GM23338 (cell line): Measurements from ENCODE around the gene KCNB1. TPM values are rescaled to one million over a fixed set of nuclear protein-coding genes. Genes with fewer than 3 reads are reported as not detected.

Source experiments
- ATAC-seq: fragments of 200-7000 bp; cut with Tn5 transposase; 3 replicates; pipeline ENCODE4 v1.9.1; 2020
- DNase-seq: peaks from one replicate; pipeline ENCODE4 v3.0.0-alpha.2; 2015; ENCODE audit warnings: low spot score
- H2AFZ ChIP-seq: fragments of 200-600 bp; sonication (generic); 2 replicates; pipeline ENCODE4 v1.8.0; 2016; ENCODE audit warnings: antibody characterized with exemption, mild to moderate bottlenecking, moderate library complexity
- H3F3A ChIP-seq: fragments of 200-600 bp; sonication (generic); replicated peaks from 2 replicates; pipeline ENCODE4 v1.8.0; 2017; ENCODE audit warnings: antibody characterized with exemption, mixed run types, low read depth
- H3K27ac ChIP-seq: fragments of 200-600 bp; sonication (generic); 2 replicates; pipeline ENCODE4 v1.6.1; 2016; ENCODE audit warnings: low read depth
- H3K27me3 ChIP-seq: fragments of 200-600 bp; sonication (generic); 2 replicates; pipeline ENCODE4 v1.8.0; 2016; ENCODE audit warnings: mild to moderate bottlenecking, mixed run types, moderate library complexity; ENCODE audit not compliant: insufficient read depth
- H3K36me3 ChIP-seq: fragments of 200-600 bp; sonication (generic); 2 replicates; pipeline ENCODE4 v1.8.0; 2016; ENCODE audit warnings: mild to moderate bottlenecking; ENCODE audit not compliant: insufficient read depth
- H3K4me1 ChIP-seq: fragments of 200-600 bp; sonication (generic); 2 replicates; pipeline ENCODE4 v1.8.0; 2016; ENCODE audit warnings: mild to moderate bottlenecking, moderate library complexity; ENCODE audit not compliant: insufficient read depth
- H3K4me2 ChIP-seq: fragments of 200-600 bp; sonication (generic); 2 replicates; pipeline ENCODE4 v1.7.1; 2017; ENCODE audit warnings: mixed run types
- H3K4me3 ChIP-seq: fragments of 200-600 bp; sonication (generic); 2 replicates; pipeline ENCODE4 v1.6.1; 2016; ENCODE audit warnings: mixed run types
- H3K79me2 ChIP-seq: fragments of 200-600 bp; sonication (generic); replicated peaks from 2 replicates; pipeline ENCODE4 v1.8.0; 2017; ENCODE audit warnings: mild to moderate bottlenecking; ENCODE audit not compliant: insufficient read depth
- H3K9me2 ChIP-seq: fragments of 200-600 bp; sonication (generic); 2 replicates; pipeline ENCODE4 v1.8.0; 2017; ENCODE audit not compliant: insufficient read depth
- H4K20me1 ChIP-seq: fragments of 200-600 bp; sonication (generic); replicated peaks from 2 replicates; pipeline ENCODE4 v1.8.0; 2017; ENCODE audit warnings: mild to moderate bottlenecking; ENCODE audit not compliant: insufficient read depth
- H3K27ac Mint-ChIP-seq: 2 replicates; pipeline ENCODE4 v1.8.0; 2020; ENCODE audit warnings: inconsistent platforms, mild to moderate bottlenecking, moderate library complexity, mixed read lengths
- H3K27me3 Mint-ChIP-seq: 3 replicates; pipeline ENCODE4 v1.8.0; 2022; ENCODE audit warnings: low read depth, mild to moderate bottlenecking, moderate library complexity, mixed read lengths, inconsistent platforms; ENCODE audit not compliant: insufficient read depth, poor library complexity
- H3K36me3 Mint-ChIP-seq: 3 replicates; pipeline ENCODE4 v1.8.0; 2021; ENCODE audit warnings: low read depth, mild to moderate bottlenecking, inconsistent platforms, moderate library complexity, mixed read lengths
- H3K4me1 Mint-ChIP-seq: 3 replicates; pipeline ENCODE4 v1.8.0; 2020; ENCODE audit warnings: mild to moderate bottlenecking, inconsistent platforms, mixed read lengths
- H3K4me3 Mint-ChIP-seq: 3 replicates; pipeline ENCODE4 v1.8.0; 2021; ENCODE audit warnings: moderate library complexity, mild to moderate bottlenecking, inconsistent platforms, mixed read lengths
- H3K9me3 Mint-ChIP-seq: 3 replicates; pipeline ENCODE4 v1.8.0; 2020; ENCODE audit warnings: moderate library complexity, mild to moderate bottlenecking, inconsistent platforms, mixed read lengths
- ETS1 ChIP-seq: IDR thresholded peaks from 2 replicates; pipeline ENCODE4 v1.6.1; 2016; ENCODE audit warnings: antibody characterized with exemption
- EZH2 ChIP-seq: fragments of 200-600 bp; sonication (generic); IDR thresholded peaks from one replicate; pipeline ENCODE4 v1.8.0; 2017; ENCODE audit warnings: antibody characterized with exemption, mild to moderate bottlenecking, low read depth; ENCODE audit not compliant: unreplicated experiment
- EZH2phosphoT487 ChIP-seq: fragments of 200-600 bp; sonication (generic); IDR thresholded peaks from one replicate; pipeline ENCODE4 v1.8.1; 2018; ENCODE audit warnings: antibody characterized with exemption; ENCODE audit not compliant: unreplicated experiment
- JUNB ChIP-seq: IDR thresholded peaks from one replicate; pipeline ENCODE4 v1.6.1; 2016; ENCODE audit warnings: antibody characterized with exemption; ENCODE audit not compliant: unreplicated experiment
- NANOG ChIP-seq: IDR thresholded peaks from 2 replicates; pipeline ENCODE4 v1.6.1; 2016; ENCODE audit warnings: antibody characterized with exemption, borderline replicate concordance
- POLR2AphosphoS5 ChIP-seq: IDR thresholded peaks from 2 replicates; pipeline ENCODE4 v1.6.1; 2016; ENCODE audit warnings: antibody characterized with exemption, low read depth
- REST ChIP-seq: IDR thresholded peaks from one replicate; pipeline ENCODE4 v1.6.1; 2018; ENCODE audit warnings: antibody characterized with exemption; ENCODE audit not compliant: unreplicated experiment
- STAT1 ChIP-seq: IDR thresholded peaks from one replicate; pipeline ENCODE4 v1.6.1; 2016; ENCODE audit warnings: antibody characterized with exemption; ENCODE audit not compliant: unreplicated experiment
- ZNF114 ChIP-seq: fragments of 250-450 bp; sonication (Bioruptor Pico); IDR thresholded peaks from 2 replicates; pipeline ENCODE4 v1.5.0; 2020; ENCODE audit warnings: mild to moderate bottlenecking, moderate library complexity
- polyA plus RNA-seq: library from polyadenylated mRNA; unstranded; fragments of >200 nt; fragmentation: Nextera tagmentation; extraction: Ambion mirVana; gene quantifications from 2 replicates; pipeline ENCODE4 v1.2.1, GENCODE V29; 2016
- total RNA-seq: library from RNA; depleted of rRNA; stranded (reverse); fragments of >200 nt; shearing (Covaris generic); gene quantifications from 2 replicates; pipeline ENCODE4 v1.2.3, GENCODE V29; 2014
- TF ChIP-seq, protein P1 (sequence below): fragments of 250-450 bp; sonication (Bioruptor Pico); IDR thresholded peaks from 2 replicates; pipeline ENCODE4 v1.5.0; 2020; ENCODE audit warnings: mild to moderate bottlenecking, moderate library complexity

Gene KCNB1
- total and polyA plus RNA-seq, 2 experiments from 2014 or later: 0.28 to 0.29 TPM

- Histone ChIP-seq H3K36me3 (no peaks in the 10 kb centered on the region), H3K9me2 (no peaks in the 10 kb centered on the region), H3K4me1 (no peaks in the 10 kb centered on the region), H3K79me2 (no peaks in the 10 kb centered on the region), H3K27ac (no peak overlapping the region), H3K4me2 (no peak overlapping the region), H3K27me3 (no peaks in the 10 kb centered on the region), H3F3A (no peaks in the 10 kb centered on the region), H4K20me1 (no peaks in the 10 kb centered on the region), H2AFZ (no peak overlapping the region), H3K4me3 (no peak overlapping the region)
- Mint-ChIP-seq H3K4me3 (no peak overlapping the region), H3K9me3 (no peaks in the 10 kb centered on the region), H3K27ac (no peak overlapping the region), H3K4me1 (peaks cover 5% of the 10 kb centered on the region; the same call in 2 of the 3 replicates), H3K27me3 (peaks cover 6% of the 10 kb centered on the region), H3K36me3 (no peaks in the 10 kb centered on the region)
- TF ChIP-seq ZNF114 (CRISPR knock-in tag): no peak
- ATAC-seq (no peak), DNase-seq (no peak)
Measured at GRCh38 chr20:49462626-49463025, 19.8 kb downstream of the KCNB1 start.

DNA sequence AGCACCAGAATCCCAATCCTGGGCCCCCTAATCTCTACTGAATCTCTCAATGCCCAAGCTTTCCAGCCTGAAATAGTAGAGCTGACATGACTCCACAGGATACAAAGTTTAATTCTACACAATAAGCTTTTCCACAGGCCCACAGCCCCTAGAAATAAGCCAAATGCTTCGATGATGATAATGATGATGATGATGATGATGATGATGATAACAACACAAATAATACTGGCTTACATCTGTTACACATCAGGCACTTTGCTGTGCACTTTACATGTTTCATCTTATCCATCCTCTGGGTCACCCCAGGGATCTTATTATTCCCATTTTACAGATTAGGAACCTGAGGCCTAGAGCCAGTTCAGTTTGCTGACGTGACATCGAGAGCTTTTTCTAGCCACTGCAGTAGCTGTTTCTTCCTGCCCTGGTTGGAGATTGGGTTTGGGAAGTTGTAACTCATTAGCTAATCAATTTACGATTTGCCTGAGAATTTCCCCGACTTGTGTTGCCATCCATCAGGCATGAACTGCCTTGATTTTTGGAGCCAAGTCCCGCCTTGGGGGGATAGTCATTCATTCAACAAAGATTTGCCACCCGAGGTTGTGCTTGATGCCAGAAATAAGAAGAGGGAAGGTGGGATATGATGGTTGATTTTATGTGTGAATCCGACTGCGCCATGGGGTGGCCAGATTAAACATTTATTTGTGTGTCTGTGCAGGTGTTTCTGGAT, 20.4 kb downstream of the KCNB1 start:
- no peak overlapping the region for H3K4me3 ChIP-seq
- Mint-ChIP-seq H3K36me3 (no peaks in the 10 kb centered on the region), H3K4me1 (peaks cover 2% of the 10 kb centered on the region; the same call in 2 of the 3 replicates), H3K27ac (no peak overlapping the region), H3K9me3 (no peaks in the 10 kb centered on the region), H3K27me3 (peaks cover 6% of the 10 kb centered on the region), H3K4me3 (no peak overlapping the region)
- no peaks in the 10 kb centered on the region for H3F3A ChIP-seq
- H3K79me2 ChIP-seq: no peaks in the 10 kb centered on the region
- H3K4me2 ChIP-seq: no peak overlapping the region
- H2AFZ ChIP-seq: no peak overlapping the region
- TF ChIP-seq ZNF114 (CRISPR knock-in tag): no peak
- no peak for TF ChIP-seq JUNB
- no peak for TF ChIP-seq REST
- no peak for TF ChIP-seq EZH2phosphoT487
- no peak for TF ChIP-seq STAT1
- TF ChIP-seq POLR2AphosphoS5: no peak
- no peak for TF ChIP-seq EZH2
- no peak for TF ChIP-seq NANOG
- TF ChIP-seq ETS1: no peak
- TF ChIP-seq, protein P1, sequence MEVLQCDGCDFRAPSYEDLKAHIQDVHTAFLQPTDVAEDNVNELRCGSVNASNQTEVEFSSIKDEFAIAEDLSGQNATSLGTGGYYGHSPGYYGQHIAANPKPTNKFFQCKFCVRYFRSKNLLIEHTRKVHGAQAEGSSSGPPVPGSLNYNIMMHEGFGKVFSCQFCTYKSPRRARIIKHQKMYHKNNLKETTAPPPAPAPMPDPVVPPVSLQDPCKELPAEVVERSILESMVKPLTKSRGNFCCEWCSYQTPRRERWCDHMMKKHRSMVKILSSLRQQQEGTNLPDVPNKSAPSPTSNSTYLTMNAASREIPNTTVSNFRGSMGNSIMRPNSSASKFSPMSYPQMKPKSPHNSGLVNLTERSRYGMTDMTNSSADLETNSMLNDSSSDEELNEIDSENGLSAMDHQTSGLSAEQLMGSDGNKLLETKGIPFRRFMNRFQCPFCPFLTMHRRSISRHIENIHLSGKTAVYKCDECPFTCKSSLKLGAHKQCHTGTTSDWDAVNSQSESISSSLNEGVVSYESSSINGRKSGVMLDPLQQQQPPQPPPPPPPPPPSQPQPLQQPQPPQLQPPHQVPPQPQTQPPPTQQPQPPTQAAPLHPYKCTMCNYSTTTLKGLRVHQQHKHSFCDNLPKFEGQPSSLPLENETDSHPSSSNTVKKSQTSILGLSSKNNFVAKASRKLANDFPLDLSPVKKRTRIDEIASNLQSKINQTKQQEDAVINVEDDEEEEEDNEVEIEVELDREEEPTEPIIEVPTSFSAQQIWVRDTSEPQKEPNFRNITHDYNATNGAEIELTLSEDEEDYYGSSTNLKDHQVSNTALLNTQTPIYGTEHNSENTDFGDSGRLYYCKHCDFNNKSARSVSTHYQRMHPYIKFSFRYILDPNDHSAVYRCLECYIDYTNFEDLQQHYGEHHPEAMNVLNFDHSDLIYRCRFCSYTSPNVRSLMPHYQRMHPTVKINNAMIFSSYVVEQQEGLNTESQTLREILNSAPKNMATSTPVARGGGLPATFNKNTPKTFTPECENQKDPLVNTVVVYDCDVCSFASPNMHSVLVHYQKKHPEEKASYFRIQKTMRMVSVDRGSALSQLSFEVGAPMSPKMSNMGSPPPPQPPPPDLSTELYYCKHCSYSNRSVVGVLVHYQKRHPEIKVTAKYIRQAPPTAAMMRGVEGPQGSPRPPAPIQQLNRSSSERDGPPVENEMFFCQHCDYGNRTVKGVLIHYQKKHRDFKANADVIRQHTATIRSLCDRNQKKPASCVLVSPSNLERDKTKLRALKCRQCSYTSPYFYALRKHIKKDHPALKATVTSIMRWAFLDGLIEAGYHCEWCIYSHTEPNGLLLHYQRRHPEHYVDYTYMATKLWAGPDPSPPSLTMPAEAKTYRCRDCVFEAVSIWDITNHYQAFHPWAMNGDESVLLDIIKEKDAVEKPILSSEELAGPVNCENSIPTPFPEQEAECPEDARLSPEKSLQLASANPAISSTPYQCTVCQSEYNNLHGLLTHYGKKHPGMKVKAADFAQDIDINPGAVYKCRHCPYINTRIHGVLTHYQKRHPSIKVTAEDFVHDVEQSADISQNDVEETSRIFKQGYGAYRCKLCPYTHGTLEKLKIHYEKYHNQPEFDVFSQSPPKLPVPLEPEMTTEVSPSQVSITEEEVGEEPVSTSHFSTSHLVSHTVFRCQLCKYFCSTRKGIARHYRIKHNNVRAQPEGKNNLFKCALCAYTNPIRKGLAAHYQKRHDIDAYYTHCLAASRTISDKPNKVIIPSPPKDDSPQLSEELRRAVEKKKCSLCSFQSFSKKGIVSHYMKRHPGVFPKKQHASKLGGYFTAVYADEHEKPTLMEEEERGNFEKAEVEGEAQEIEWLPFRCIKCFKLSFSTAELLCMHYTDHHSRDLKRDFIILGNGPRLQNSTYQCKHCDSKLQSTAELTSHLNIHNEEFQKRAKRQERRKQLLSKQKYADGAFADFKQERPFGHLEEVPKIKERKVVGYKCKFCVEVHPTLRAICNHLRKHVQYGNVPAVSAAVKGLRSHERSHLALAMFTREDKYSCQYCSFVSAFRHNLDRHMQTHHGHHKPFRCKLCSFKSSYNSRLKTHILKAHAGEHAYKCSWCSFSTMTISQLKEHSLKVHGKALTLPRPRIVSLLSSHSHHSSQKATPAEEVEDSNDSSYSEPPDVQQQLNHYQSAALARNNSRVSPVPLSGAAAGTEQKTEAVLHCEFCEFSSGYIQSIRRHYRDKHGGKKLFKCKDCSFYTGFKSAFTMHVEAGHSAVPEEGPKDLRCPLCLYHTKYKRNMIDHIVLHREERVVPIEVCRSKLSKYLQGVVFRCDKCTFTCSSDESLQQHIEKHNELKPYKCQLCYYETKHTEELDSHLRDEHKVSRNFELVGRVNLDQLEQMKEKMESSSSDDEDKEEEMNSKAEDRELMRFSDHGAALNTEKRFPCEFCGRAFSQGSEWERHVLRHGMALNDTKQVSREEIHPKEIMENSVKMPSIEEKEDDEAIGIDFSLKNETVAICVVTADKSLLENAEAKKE (CRISPR knock-in tag): no peak
- H3K27ac ChIP-seq: no peak overlapping the region
- H3K27me3 ChIP-seq: no peaks in the 10 kb centered on the region
- H4K20me1 ChIP-seq: no peaks in the 10 kb centered on the region
- no peaks in the 10 kb centered on the region for H3K9me2 ChIP-seq
- no peaks in the 10 kb centered on the region for H3K4me1 ChIP-seq
- no peak for DNase-seq
- H3K36me3 ChIP-seq: no peaks in the 10 kb centered on the region
- no peak for ATAC-seq
